Dermis microvascular lymphatic vessel endothelial cell (primary cell): ENCODE results near the gene SMIM14. TPM values are rescaled to one million over a fixed set of nuclear protein-coding genes. Genes with fewer than 3 reads are reported as not detected.
"Not testable (repeated sequence)": the region's sequence is repeated elsewhere in the genome, so short reads cannot be mapped to it uniquely, and the experiment has no call there.

Source experiments
- DNase-seq, 2 donors: peaks; one replicate each; pipeline versions ENCODE4 v3.0.0 to v3.0.0-alpha.2; 2010; ENCODE audit warnings: low read depth in 2 of 2
- total RNA-seq: library from RNA; depleted of rRNA; stranded (reverse); fragments of >200 nt; gene quantifications from 2 replicates; pipeline ENCODE4 v1.2.1, GENCODE V29; 2014

SMIM14 gene
- total RNA-seq, 1 donor from 2014 or later = 13.5 TPM

DNA sequence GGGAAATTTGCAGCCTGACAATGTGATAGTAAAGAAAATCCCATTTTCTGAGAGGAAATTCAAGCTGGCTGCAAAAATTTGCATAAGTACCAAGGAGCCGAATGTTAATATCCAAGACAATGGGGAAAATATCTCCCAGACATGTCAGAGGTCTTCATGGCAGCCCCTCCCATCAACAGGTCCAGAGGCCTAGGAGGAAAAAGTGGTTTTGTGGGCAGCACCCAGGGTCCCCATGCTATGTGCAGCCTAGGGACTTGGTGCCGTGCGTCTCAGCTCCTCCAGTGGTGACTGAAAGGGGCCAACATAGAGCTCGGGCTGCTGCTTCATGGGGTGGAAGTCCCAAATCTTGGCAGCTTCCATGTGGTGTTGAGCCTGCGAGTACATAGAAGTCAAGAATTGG, 105.1 kb downstream of the SMIM14 start:
- no peak for DNase-seq

DNA sequence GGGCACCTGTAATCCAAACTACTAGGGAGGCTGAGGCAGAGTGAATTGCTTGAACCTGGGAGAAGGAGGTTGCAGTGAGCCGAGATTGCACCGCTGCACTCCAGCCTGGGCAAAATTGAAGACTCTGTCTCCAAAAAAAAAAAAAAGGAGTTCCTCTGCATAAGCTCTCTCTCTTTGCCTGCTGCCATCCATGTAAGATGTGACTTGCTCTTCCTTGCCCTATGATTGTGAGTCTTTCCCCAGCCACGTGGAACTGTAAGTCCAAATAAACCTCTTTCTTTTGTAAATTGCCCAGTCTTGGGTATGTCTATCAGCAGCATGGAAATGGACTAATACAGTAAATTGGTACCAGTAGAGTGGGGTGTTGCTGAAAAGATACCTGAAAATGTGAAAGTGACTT, 106.4 kb downstream of the SMIM14 start:
- not testable (repeated sequence) for DNase-seq

DNA sequence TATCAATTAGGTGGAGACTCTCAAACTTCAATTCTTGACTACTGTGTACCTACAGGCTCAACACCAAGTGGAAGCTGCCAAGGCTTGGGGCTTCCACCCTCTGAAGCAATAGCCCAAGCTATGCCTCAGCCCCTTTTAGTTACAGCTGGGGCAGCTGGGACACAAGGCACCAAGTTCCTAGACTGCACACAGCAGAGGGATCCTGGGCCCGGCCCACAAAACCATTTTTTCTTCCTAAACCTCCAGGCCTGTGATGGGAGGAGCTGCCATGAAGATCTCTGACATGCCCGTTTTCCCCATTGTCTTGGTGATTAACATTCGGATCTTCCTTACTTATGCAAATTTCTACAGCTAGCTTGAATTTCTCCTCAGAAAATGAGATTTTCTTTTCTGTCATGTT, 108.0 kb downstream of the SMIM14 start:
- DNase-seq = no peak

DNA sequence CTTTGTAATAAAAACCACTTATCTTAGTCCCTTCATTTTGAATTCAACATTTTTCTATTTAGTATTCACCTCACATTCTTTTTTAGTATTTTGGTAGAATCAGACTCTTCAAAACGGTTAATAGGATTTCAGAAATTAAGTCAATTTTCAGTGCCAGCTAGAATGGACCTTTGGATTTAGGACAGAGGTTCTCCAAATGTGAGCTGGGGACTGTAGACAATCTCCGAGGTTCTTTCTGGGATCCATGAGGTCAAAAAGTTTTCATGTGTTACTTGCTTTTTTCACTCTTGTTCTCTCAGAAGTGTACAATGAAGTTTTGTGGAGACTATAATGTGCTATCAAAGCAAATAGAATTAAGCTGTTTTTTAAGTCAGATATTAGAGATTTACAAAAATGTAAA, 109.1 kb downstream of the SMIM14 start:
- no peak for DNase-seq

- DNase-seq = peak in 1 of 2 donors; percentile 72
Measured at GRCh38 chr4:39528061-39528465, 110.6 kb downstream of the SMIM14 start.

DNA sequence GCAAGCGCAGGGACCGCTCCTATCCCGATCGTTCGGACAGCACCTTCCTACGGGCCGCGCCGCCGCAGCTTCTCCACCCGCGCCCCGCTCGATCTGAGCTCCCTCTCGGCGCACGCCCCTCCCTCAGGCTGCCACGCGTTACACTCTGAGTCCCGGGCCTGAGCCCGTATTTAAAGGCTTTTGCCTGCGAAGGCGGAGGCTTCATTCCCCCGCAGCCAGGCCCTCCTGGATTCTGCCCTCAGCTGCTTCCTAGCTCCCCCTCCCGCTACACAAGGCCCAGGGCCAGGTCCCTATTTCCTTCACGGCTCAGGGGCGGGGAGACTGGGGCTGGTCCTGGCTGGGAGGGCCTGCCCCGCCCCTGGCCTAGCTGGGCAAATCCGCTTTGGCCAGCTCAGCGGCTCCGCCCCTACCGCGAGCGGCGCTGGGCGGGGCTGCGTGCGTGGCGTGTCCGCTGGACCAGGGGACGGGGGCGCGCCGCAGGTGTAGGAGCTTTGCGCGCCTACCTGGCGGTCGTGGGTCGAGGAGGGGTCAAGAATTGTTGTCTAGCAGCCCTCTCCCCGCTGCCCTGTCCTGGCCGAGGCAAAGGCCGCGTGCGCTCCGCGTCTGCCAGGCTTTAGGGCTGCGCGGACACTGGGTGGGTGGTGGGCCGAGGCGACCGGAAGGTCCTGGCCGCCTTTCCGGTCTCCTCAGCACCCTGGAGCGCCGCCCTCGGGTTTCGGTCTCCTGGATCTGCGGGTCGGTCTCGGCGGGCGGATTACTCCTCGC, 111.2 kb downstream of the SMIM14 start, which contains the start of gene UGDH:
UGDH (minus strand) TSS at position 144 of the 765 bp plus-strand sequence. CDS start 5,927 bp downstream, outside the sequence.
- peak; percentile 91 to 99 for DNase-seq

DNA sequence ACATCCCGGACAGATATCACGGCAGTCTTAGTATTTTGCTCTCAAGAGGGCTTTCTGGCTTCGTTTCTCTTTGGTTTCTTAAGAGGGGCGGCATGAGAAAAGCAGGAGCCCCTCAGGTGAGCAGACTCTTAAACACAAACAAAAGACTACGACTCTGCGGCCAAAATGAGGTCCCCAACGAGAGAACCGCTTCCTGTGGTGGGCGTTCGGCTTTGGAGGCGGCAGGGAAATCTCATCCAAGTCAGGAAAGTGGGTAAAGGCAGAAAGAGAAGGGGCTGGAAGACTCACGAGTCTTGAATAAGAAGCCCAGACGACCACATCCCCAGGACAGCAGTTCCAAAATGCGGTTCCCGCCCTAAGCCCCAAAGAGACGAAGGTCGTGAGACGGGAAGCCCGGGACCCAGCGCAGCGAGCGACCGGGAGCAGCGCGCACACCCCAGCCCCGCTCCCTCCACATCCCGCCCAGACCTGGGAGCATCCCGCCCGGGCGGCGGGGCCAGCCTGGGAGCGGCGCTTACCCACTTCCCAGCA, 111.8 kb downstream of the SMIM14 start:
- DNase-seq = no peak

GRCh38 chr4:39525822-39526690, 112.6 kb downstream of the SMIM14 start:
- peak in 1 of 2 donors; percentile 12 for DNase-seq

DNA sequence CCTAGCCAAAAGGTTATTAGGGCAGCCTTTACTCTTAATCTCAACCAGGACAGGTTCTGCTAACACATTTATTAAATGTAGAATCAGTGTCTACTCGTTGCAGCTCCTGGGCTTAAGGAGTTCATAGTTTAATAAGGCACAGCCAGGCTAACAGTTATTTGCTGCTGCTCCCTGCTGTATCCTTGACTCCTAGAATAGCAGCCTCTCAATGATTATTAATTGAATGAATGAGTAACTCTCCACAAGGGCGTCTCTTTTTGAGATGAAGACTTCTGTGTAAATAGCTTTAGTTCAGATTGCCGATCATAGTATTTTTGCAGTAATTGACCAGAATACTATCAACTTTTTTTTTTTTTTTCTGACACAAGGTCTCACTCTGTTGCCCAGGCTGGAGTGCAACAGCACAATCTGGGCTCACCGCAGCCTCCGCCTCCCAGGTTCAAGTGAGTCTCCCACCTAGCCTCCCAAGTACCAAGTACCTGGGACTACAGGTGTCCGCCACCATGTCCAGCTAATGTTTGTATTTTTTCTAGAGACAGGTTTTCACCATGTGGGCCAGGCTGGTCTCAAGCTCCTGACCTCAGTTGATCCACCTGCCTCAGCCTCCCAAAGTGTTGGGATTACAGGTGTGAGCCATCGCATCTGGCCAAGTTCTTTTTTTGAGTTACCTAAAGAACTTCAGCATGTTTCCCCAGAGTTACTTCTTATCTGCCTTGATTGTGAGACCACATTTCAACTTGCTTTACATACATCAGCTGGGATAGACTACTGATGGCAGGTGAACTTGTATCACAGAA, 114.3 kb downstream of the SMIM14 start:
- no peak for DNase-seq

DNA sequence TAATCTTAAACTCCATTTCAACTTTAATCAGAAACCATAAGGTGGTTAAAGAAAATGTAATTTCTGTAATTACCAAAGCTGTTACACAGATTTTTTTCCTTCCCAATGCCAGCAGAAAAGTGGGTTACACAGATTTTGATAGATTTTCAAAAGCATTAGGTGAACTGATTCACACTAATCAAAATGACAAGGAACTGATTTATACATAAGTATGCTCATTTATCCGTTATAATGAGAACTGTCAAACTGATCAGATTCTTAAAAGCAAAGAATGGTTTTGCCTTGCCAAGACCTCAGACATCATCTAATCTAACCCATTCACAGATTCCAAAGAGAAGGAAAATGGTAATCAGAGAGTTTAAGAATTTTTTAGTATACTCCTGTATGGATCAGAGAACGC, 116.6 kb downstream of the SMIM14 start:
- no peak for DNase-seq

- no peak for DNase-seq
Measured at GRCh38 chr4:39521253-39521919, 117.3 kb downstream of the SMIM14 start.

DNA sequence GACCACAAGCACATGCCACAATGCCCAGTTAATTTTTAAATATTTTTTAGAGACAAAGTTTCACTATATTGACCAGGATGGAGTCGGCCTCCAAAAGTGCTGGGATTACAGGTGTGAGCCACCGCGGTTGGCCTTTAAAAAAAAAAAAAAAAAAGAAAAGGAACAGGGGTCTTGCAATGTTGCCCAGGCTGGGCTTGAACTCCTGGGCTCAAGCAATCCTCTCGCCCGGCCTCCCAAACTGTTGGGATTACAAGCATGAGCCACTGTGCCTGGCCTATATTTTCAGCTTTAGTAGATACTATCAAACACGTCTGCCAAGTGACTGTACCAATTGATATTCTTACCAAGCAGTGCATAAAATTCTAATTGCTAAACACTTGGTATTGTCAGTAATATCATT, 120.2 kb downstream of the SMIM14 start:
- no peak for DNase-seq

- no peak for DNase-seq
Measured at GRCh38 chr4:39516407-39516966, 122.2 kb downstream of the SMIM14 start.

DNA sequence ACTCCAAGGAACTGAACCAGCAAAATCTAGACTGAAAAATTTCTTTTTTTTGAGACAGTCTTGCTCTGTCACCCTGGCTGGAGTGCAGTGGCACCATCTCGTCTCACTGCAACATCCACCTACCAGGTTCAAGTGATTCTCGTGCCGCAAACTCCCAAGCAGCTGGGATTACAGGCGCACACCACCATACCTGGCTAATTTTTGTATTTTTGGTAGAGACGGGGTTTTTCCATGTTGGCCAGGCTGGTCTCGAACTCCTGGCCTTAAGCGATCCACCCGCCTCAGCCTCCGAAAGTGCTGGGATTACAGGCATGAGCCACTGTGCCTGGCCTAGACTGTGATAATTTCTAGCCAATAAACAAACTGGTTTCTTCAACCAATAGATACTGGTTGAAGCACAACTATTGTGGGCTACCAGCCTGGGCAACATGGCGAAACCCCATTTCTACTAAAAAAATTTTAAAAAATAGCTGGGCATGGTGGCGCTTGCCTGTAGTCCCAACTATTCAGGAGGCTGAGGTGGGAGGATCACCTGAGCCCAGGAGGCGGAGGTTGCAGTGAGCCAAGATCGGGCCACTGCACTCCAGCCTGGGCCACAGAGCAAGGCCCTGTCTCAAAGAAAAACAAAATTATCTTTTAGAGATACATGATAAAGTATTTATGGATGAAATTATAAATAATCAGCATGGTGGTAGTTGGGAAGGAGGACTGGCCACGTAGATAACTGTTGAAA, 122.8 kb downstream of the SMIM14 start:
- not testable (repeated sequence) for DNase-seq

- DNase-seq = no peak
Measured at GRCh38 chr4:39514888-39515401, 123.7 kb downstream of the SMIM14 start.

DNA sequence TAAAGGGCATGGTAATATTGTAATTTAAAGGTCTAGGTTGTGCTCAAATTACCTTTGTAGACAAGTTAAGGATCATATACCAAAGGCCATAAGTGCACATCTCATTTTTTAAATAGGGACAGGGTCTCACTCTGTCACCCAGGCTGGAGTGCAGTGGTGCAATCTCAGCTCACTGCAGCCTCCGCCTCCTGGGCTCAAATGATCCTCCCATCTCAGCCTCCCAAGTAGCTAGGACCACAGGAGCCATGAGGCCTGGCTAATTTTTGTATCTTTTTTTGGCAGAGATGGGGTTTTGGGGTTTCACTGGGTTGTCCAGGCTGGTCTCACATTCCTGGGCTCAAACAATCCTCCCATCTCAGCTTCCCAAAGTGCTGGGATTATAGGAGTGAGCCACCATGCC, 124.4 kb downstream of the SMIM14 start:
- DNase-seq = not testable (repeated sequence)

- no peak for DNase-seq
Measured at GRCh38 chr4:39510348-39510929, 128.2 kb downstream of the SMIM14 start.

- DNase-seq = no peak
Measured at GRCh38 chr4:39505581-39505980, 133.1 kb downstream of the SMIM14 start.

GRCh38 chr4:39504538-39504937, 134.1 kb downstream of the SMIM14 start:
- no peak for DNase-seq
